K562 (cell line): ENCODE measurements around the gene GNG7. TPM values are rescaled to one million over a fixed set of nuclear protein-coding genes. Genes with fewer than 3 reads are reported as not detected.

ENCODE experiments used
- ATAC-seq: fragments of 200-7000 bp; cut with Tn5 transposase; 3 replicates; pipeline ENCODE4 v1.9.1; 2020; ENCODE audit warnings: moderate library complexity
- BruUV-seq: library from RNA; stranded (reverse); fragments of 400-500 nt; replicated peaks from 2 replicates; lab custom pipeline; 2021; lab: Mats Ljungman, UMichigan
- CTCF ChIA-PET: fragments of 300-600 bp; formaldehyde crosslinking; extraction: SDS; loops from one replicate; lab custom pipeline; 2021; ENCODE audit warnings: low intra/inter-chr PET ratio; lab: Yijun Ruan, JAX
- POLR2A ChIA-PET: fragments of 300-600, 350-650 bp; sonication (Branson Sonifier 250); formaldehyde crosslinking; extraction: SDS; loops from one replicate; lab custom pipeline; 2021; ENCODE audit warnings: antibody characterized with exemption, inconsistent platforms; lab: Yijun Ruan, JAX
- DNase-seq, 4 experiments: peaks; one replicate each; pipeline versions ENCODE4 v3.0.0 to v3.0.0-alpha.2; 2011 to 2018; ENCODE audit warnings: low spot score in 3 of 4, mixed read lengths in 3 of 4; ENCODE audit errors: extremely low read depth in 1 of 4
- FAIRE-seq: peaks from 2 replicates; lab custom pipeline; 2011; peaks lifted over from hg19 to GRCh38; lab: Jason Lieb, UNC
- H2AFZ ChIP-seq: 2 replicates; pipeline ENCODE4 v1.6.0; 2011; ENCODE audit warnings: low read depth, low read length, control low read depth, inconsistent platforms
- H3K27ac ChIP-seq: fragments of 200-600 bp; 3 replicates; pipeline ENCODE4 v1.8.0; 2011; ENCODE audit warnings: low read depth, mild to moderate bottlenecking, control low read depth, inconsistent platforms, low read length, moderate library complexity, mixed read lengths; ENCODE audit errors: extremely low read depth
- H3K27me3 ChIP-seq, 2 experiments: fragments of 300-600 bp in 1 of 2; 2 replicates in 1 of 2; 3 replicates in 1 of 2; pipeline versions ENCODE4 v1.6.0 to v1.8.0; 2011; ENCODE audit warnings: inconsistent platforms in 2 of 2, low read length in 2 of 2, mild to moderate bottlenecking in 1 of 2, mixed read lengths in 1 of 2, moderate library complexity in 1 of 2; ENCODE audit not compliant: control insufficient read depth in 2 of 2, insufficient read depth in 2 of 2
- H3K36me3 ChIP-seq: fragments of 300-600 bp; 3 replicates; pipeline ENCODE4 v1.8.0; 2011; ENCODE audit warnings: mild to moderate bottlenecking, low read length, inconsistent platforms; ENCODE audit not compliant: control insufficient read depth, insufficient read depth
- H3K4me1 ChIP-seq, 2 experiments: fragments of 200-600 bp in 1 of 2; replicated peaks in 1 of 2; 2 replicates in 1 of 2; 3 replicates in 1 of 2; pipeline versions ENCODE4 v1.5.1 to v1.8.0; 2011; ENCODE audit warnings: inconsistent platforms in 2 of 2, low read length in 2 of 2, mild to moderate bottlenecking in 1 of 2, mixed read lengths in 1 of 2, moderate library complexity in 1 of 2; ENCODE audit not compliant: control insufficient read depth in 2 of 2, insufficient read depth in 2 of 2
- H3K4me2 ChIP-seq: 2 replicates; pipeline ENCODE4 v1.6.1; 2011; ENCODE audit warnings: low read length, control low read depth, inconsistent platforms, mixed read lengths; ENCODE audit not compliant: insufficient read depth
- H3K4me3 ChIP-seq: fragments of 200-600 bp; sonication (generic), shearing (Covaris generic); 2 replicates; pipeline ENCODE4 v1.5.1; 2016; ENCODE audit warnings: control low read depth, inconsistent platforms
- H3K79me2 ChIP-seq: fragments of 200-600 bp; 3 replicates; pipeline ENCODE4 v1.8.0; 2011; ENCODE audit warnings: low read length, inconsistent platforms; ENCODE audit not compliant: control insufficient read depth, insufficient read depth
- H3K9ac ChIP-seq, 2 experiments: 2 replicates each; pipeline versions ENCODE4 v1.6.0 to v1.6.1; 2011; ENCODE audit warnings: low read depth in 2 of 2, low read length in 2 of 2, control low read depth in 1 of 2, inconsistent platforms in 1 of 2, mild to moderate bottlenecking in 1 of 2, mixed read lengths in 1 of 2; ENCODE audit not compliant: insufficient read depth in 1 of 2
- H3K9me1 ChIP-seq: one replicate; pipeline ENCODE4 v1.6.0; 2011; ENCODE audit warnings: inconsistent platforms, mild to moderate bottlenecking, low read length, moderate library complexity; ENCODE audit not compliant: control insufficient read depth, insufficient read depth
- H3K9me3 ChIP-seq: replicated peaks from 2 replicates; pipeline ENCODE4 v1.5.1; 2011; ENCODE audit warnings: low read depth, low read length, inconsistent platforms; ENCODE audit not compliant: control insufficient read depth, insufficient read depth
- H4K20me1 ChIP-seq: replicated peaks from 2 replicates; pipeline ENCODE4 v1.6.1; 2011; ENCODE audit warnings: low read length, inconsistent platforms, mixed read lengths; ENCODE audit not compliant: control insufficient read depth, insufficient read depth
- CTBP1 ChIP-seq: fragments of 450-650 bp; IDR thresholded peaks from 2 replicates; pipeline ENCODE4 v1.6.1; 2016; ENCODE audit warnings: borderline replicate concordance
- FOXJ3 ChIP-seq: sonication (generic); formaldehyde crosslinking; IDR thresholded peaks from 2 replicates; pipeline ENCODE4 v1.4.0; 2020; ENCODE audit warnings: mild to moderate bottlenecking, missing genetic modification reagents
- FOXK2 ChIP-seq, 2 experiments: fragments of 450-650 bp; IDR thresholded peaks in 1 of 2; conservative IDR thresholded peaks in 1 of 2; 2 replicates each; pipeline ENCODE4 v1.6.1; 2016; ENCODE audit warnings: low read depth in 2 of 2, mild to moderate bottlenecking in 1 of 2
- GABPB2 ChIP-seq: fragments of 250-450 bp; sonication (Bioruptor Pico); conservative IDR thresholded peaks from 2 replicates; pipeline ENCODE4 v1.5.1; 2021; ENCODE audit warnings: mild to moderate bottlenecking
- GTF2E2 ChIP-seq: fragments of 200-800 bp; sonication (Bioruptor generic); IDR thresholded peaks from 2 replicates; pipeline ENCODE4 v1.6.1; 2016; ENCODE audit warnings: missing genetic modification characterization, missing compliant biosample characterization
- NCOA1 ChIP-seq: fragments of 450-650 bp; IDR thresholded peaks from 2 replicates; pipeline ENCODE4 v1.6.1; 2016; ENCODE audit warnings: low read depth
- PURB ChIP-seq: sonication (generic); formaldehyde crosslinking; IDR thresholded peaks from 2 replicates; pipeline ENCODE4 v1.9.0; 2021; ENCODE audit warnings: low read depth, mild to moderate bottlenecking, missing genetic modification reagents
- SRF ChIP-seq, 2 experiments: fragments of 250-450, 450-650 bp in 1 of 2; sonication (Bioruptor Pico) in 1 of 2; sonication (generic) in 1 of 2; formaldehyde crosslinking; IDR thresholded peaks; 2 replicates each; pipeline versions ENCODE4 v1.5.0 to v1.5.1; 2020 to 2022; ENCODE audit warnings: mild to moderate bottlenecking in 1 of 2, missing genetic modification reagents in 1 of 2
- STAG1 ChIP-seq: sonication (generic); formaldehyde crosslinking; IDR thresholded peaks from 2 replicates; pipeline ENCODE4 v1.5.0; 2020; ENCODE audit warnings: missing genetic modification reagents, borderline replicate concordance
- ZNF408 ChIP-seq: fragments of 250-450 bp; sonication (Bioruptor Pico); IDR thresholded peaks from 2 replicates; pipeline ENCODE4 v1.4.0; 2020; ENCODE audit warnings: low read depth, mild to moderate bottlenecking, moderate library complexity
- ZNF707 ChIP-seq: fragments of 250-450 bp; sonication (Bioruptor Pico); conservative IDR thresholded peaks from 2 replicates; pipeline ENCODE4 v1.8.0; 2022; ENCODE audit warnings: inconsistent platforms, mild to moderate bottlenecking, moderate library complexity
- WGBS: fragments of 100-300 bp; shearing (Covaris generic); methylation state at CpG from one replicate; pipeline ENCODE4 v1.1.6; 2016; ENCODE audit warnings: low coverage, mixed read lengths; ENCODE audit not compliant: insufficient coverage; ENCODE audit errors: missing lambda C conversion rate; 5-methylcytosine and 5-hydroxymethylcytosine counted together
- in situ Hi-C: fragments of 300-500 bp; cut with MboI; formaldehyde crosslinking; loops from 4 replicates; pipeline ENCODE4 v1.15.0; 2018; ENCODE audit warnings: inconsistent platforms, mixed read lengths
- intact Hi-C: fragments of 100-400 bp; cut with micrococcal nuclease; formaldehyde crosslinking; loops from 2 replicates; pipeline ENCODE4 v1.14.2; 2022
- polyA plus RNA-seq, 8 experiments: library from polyadenylated mRNA; depleted of rRNA in 4 of 8; stranded (reverse) in 5 of 8; unstranded in 3 of 8; fragments of >200 nt; fragmentation: Nextera tagmentation in 2 of 8; fragmentation: Illumina TruSeq in 1 of 8; extraction: Ambion mirVana in 2 of 8; extraction: Trizol in 1 of 8; gene quantifications; 2 replicates each; pipeline versions ENCODE4 v1.2.1 to v1.2.3, GENCODE V29; 2011 to 2014; ENCODE audit warnings: inconsistent platforms in 1 of 8, missing spikeins in 1 of 8
- total RNA-seq, 7 experiments: library from RNA; depleted of rRNA in 6 of 7; stranded (reverse); fragments of >200 nt in 6 of 7; fragmentation: Illumina TruSeq in 2 of 7; extraction: Trizol in 2 of 7; gene quantifications; 2 replicates each; pipeline versions ENCODE4 v1.2.1 to v1.2.3, GENCODE V29; 2011 to 2021; ENCODE audit warnings: low replicate concordance in 1 of 7
- TF ChIP-seq, protein P1 (sequence below): fragments of 450-650 bp; IDR thresholded peaks from one replicate; pipeline ENCODE4 v1.6.1; 2018; ENCODE audit warnings: mild to moderate bottlenecking, moderate library complexity; ENCODE audit not compliant: partially characterized antibody
- TF ChIP-seq, protein P2 (sequence below): fragments of 250-450 bp; sonication (Bioruptor Pico); IDR thresholded peaks from 2 replicates; pipeline ENCODE4 v1.8.0; 2022; ENCODE audit warnings: inconsistent platforms
- TF ChIP-seq, protein P3 (sequence below), 2 experiments: fragments of 250-450 bp in 1 of 2; fragments of 450-650 bp in 1 of 2; sonication (Bioruptor Pico) in 1 of 2; IDR thresholded peaks; 2 replicates each; pipeline versions ENCODE4 v1.6.1 to v1.8.0; 2016 to 2021; ENCODE audit warnings: mild to moderate bottlenecking in 2 of 2, moderate library complexity in 2 of 2, missing compliant biosample characterization in 1 of 2, missing genetic modification characterization in 1 of 2
- TF ChIP-seq, protein P4 (sequence below): sonication (generic); formaldehyde crosslinking; IDR thresholded peaks from 2 replicates; pipeline ENCODE4 v1.8.0; 2022; ENCODE audit warnings: missing genetic modification reagents, mild to moderate bottlenecking, borderline replicate concordance

GNG7 gene
- total and polyA plus RNA-seq, 9 of the 15 experiments (the other 6 are each of a cell fraction or from before 2014, with no cell fraction given): 0.01 to 0.20 (median 0.06) TPM; not detected in 1

DNA sequence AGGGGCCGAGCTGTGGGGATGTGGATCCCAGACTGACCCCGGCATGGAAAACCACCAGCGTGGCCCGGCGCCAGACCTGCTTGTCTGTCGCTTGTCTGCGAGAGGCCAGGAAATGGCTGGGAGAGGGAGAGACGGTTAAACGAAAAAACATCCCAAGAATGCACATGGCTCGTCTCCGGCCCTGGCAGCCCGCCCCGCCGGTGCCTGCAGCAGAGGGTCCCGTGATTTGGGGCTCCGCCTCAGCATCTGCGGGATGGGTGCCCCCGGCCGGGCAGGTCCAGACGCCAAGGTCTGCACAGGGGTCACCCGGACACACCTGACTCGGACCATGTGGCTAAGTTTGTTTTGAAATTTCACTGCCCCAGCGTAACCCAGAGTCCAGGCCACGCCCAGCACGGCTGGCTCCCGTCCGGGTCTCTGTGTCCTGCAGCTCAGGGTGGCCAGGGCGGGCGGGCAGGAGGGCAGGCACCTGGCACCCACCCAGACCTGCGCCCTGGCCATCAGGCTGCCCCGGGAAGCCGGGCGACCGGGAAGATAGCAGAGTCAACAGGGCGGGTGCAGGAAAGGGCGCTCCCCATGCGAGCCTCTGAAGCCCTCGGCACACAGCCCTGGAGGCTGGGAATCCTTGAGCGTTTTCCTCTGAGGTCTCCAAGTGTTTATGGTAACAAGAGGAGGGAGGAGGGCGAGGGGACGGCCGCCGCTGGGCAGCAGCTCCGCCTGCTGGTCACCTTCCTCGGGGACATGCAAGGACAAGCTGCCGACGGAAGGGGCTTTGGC is 123.4 kb downstream of the GNG7 start:
- no peak overlapping the region for H3K4me2 ChIP-seq
- peaks cover 0 to 24% of the 10 kb centered on the region in 2 experiments; a peak in 2 of 5 replicates for H3K4me1 ChIP-seq
- H3K79me2 ChIP-seq: no peaks in the 10 kb centered on the region
- peak overlapping the region; percentile 44; the same call in 1 of the 2 replicates for H2AFZ ChIP-seq
- ChIA-PET CTCF (interaction anchor here (0.6 to 3.5 kb wide), 3 partner anchors 32 to 796 kb away, joined by 4 to 47 read pairs (median 6); partner anchors contain the start of gene GADD45B), POLR2A (interaction anchor here (0.6 to 3.0 kb wide), 9 partner anchors 9 to 491 kb away, joined by 3 to 26 read pairs (median 3); partner anchors contain the start of gene GADD45B)
- peak; percentile 44 for FAIRE-seq
- peak; percentile 96 for ATAC-seq
- H3K9ac ChIP-seq: peak overlapping the region in 1 of 2 experiments; percentile 52; a peak in 2 of 4 replicates
- in situ Hi-C loops (loop anchor here (5.0 kb wide), 1 partner anchor 107 kb away; no protein-coding TSS in a partner anchor), intact Hi-C loops (loop anchor here (1.0 kb wide), 1 partner anchor 105 kb away; no protein-coding TSS in a partner anchor)
- H3K9me1 ChIP-seq: no peaks in the 10 kb centered on the region
- no peaks in the 10 kb centered on the region; the same call in 1 of the 2 replicates for H4K20me1 ChIP-seq
- no peak overlapping the region for H3K27ac ChIP-seq
- no peak overlapping the region for H3K4me3 ChIP-seq
- BruUV-seq: no TSS peak
- peak; percentile 67 to 75 (median 71) for DNase-seq
- no peaks in the 10 kb centered on the region for H3K36me3 ChIP-seq
- 4% methylated on average over 35 of the region's 47 CpGs for WGBS
- H3K9me3 ChIP-seq: no peaks in the 10 kb centered on the region
- peaks cover 0 to 34% of the 10 kb centered on the region in 2 experiments; a peak in 3 of 5 replicates for H3K27me3 ChIP-seq
- no peak for TF ChIP-seq NCOA1
- no peak for TF ChIP-seq FOXJ3 (CRISPR knock-in tag)
- peak; percentile 88 for TF ChIP-seq STAG1 (CRISPR knock-in tag)
- TF ChIP-seq, protein P1, sequence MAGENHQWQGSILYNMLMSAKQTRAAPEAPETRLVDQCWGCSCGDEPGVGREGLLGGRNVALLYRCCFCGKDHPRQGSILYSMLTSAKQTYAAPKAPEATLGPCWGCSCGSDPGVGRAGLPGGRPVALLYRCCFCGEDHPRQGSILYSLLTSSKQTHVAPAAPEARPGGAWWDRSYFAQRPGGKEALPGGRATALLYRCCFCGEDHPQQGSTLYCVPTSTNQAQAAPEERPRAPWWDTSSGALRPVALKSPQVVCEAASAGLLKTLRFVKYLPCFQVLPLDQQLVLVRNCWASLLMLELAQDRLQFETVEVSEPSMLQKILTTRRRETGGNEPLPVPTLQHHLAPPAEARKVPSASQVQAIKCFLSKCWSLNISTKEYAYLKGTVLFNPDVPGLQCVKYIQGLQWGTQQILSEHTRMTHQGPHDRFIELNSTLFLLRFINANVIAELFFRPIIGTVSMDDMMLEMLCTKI: no peak
- no peak for TF ChIP-seq ZNF408 (CRISPR knock-in tag)
- TF ChIP-seq GABPB2: no peak
- no peak for TF ChIP-seq PURB (CRISPR knock-in tag)
- TF ChIP-seq ZNF707 (CRISPR knock-in tag): no peak
- TF ChIP-seq, protein P2, sequence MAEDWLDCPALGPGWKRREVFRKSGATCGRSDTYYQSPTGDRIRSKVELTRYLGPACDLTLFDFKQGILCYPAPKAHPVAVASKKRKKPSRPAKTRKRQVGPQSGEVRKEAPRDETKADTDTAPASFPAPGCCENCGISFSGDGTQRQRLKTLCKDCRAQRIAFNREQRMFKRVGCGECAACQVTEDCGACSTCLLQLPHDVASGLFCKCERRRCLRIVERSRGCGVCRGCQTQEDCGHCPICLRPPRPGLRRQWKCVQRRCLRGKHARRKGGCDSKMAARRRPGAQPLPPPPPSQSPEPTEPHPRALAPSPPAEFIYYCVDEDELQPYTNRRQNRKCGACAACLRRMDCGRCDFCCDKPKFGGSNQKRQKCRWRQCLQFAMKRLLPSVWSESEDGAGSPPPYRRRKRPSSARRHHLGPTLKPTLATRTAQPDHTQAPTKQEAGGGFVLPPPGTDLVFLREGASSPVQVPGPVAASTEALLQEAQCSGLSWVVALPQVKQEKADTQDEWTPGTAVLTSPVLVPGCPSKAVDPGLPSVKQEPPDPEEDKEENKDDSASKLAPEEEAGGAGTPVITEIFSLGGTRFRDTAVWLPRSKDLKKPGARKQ: no peak
- no peak for TF ChIP-seq GTF2E2
- no peak; a peak in 1 of 4 replicates for TF ChIP-seq FOXK2 (conservative IDR thresholded peaks at IDR 0.05 in 1 of 2, IDR thresholded peaks at IDR 0.05 in 1 of 2; ENCODE audit: low read depth in 2 of 2)
- TF ChIP-seq, protein P3, sequence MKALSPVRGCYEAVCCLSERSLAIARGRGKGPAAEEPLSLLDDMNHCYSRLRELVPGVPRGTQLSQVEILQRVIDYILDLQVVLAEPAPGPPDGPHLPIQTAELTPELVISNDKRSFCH (CRISPR knock-in tag; IDR thresholded peaks at IDR 0.05): no peak
- TF ChIP-seq, protein P3 (tag; IDR thresholded peaks at IDR 0.05): no peak
- TF ChIP-seq CTBP1: 0 out of 2 replicates have a peak, but pooled peaks have one; percentile 34
- TF ChIP-seq, protein P4, sequence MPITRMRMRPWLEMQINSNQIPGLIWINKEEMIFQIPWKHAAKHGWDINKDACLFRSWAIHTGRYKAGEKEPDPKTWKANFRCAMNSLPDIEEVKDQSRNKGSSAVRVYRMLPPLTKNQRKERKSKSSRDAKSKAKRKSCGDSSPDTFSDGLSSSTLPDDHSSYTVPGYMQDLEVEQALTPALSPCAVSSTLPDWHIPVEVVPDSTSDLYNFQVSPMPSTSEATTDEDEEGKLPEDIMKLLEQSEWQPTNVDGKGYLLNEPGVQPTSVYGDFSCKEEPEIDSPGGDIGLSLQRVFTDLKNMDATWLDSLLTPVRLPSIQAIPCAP (CRISPR knock-in tag): no peak
- TF ChIP-seq SRF (CRISPR knock-in tag; IDR thresholded peaks at IDR 0.05): peak in 1 of 2 experiments; percentile 49; a peak in 1 of 4 replicates
